ENCODE results near the gene SLIT3.

DNA sequence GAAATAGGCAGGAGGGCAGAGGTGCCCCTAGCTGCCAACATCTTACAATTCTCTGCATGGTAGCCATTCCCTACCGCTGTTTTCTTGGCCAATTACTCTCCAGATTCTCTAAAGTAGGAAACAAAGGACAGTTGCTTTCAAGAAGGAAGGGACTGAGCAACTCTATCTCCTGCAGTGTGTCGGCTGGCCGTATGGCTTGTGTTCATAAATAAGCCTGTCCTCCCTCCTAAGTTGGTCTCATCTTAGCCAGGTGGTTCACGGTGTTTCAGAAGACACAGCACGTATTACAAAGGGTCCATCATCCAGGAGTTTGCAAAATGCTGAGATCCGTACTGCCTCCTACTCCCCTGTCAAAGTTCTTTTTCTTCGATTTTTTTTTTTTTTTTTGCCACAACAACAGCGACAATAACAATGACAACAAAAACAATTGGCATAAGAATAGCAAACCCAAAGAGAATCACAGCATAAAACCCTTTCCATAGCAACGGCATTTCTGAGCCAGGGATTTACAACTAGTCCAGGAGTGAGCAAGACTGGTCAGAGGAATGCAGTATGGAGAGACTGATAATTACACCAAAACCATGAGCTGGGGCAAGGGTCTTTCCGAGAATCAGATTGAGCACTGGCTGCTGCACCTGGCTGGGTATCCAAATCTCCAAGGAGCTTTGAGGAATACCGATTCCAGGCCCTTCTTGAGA is 212.8 kb downstream of the SLIT3 start:
- TF ChIP-seq, protein P1, sequence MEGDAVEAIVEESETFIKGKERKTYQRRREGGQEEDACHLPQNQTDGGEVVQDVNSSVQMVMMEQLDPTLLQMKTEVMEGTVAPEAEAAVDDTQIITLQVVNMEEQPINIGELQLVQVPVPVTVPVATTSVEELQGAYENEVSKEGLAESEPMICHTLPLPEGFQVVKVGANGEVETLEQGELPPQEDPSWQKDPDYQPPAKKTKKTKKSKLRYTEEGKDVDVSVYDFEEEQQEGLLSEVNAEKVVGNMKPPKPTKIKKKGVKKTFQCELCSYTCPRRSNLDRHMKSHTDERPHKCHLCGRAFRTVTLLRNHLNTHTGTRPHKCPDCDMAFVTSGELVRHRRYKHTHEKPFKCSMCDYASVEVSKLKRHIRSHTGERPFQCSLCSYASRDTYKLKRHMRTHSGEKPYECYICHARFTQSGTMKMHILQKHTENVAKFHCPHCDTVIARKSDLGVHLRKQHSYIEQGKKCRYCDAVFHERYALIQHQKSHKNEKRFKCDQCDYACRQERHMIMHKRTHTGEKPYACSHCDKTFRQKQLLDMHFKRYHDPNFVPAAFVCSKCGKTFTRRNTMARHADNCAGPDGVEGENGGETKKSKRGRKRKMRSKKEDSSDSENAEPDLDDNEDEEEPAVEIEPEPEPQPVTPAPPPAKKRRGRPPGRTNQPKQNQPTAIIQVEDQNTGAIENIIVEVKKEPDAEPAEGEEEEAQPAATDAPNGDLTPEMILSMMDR (IDR thresholded peaks at IDR 0.05): no peak
- no peak for TF ChIP-seq POLR2A (IDR thresholded peaks at IDR 0.05)
